NCI-H1694 (cell line): ENCODE data around the gene FBF1.
"Not testable (repeated sequence)": the region's sequence is repeated elsewhere in the genome, so short reads cannot be mapped to it uniquely, and the experiment has no call there.

Source experiments
- DNase-seq: peaks from one replicate; lab custom pipeline; 2025; lab: John Stamatoyannopoulos, UW

FBF1 gene

GRCh38 chr17:75940727-75941441 is at the start of gene FBF1:
TSS of gene FBF1 (minus strand) at chr17:75941042. CDS start at chr17:75938149, 2,893 bp downstream.
- DNase-seq = peak; percentile 88

- no peak for DNase-seq
These were observed 46.2 kb upstream of the FBF1 start for GRCh38 chr17:75987041-75987440.

- no peak for DNase-seq
These were observed 45.1 kb upstream of the FBF1 start for GRCh38 chr17:75985986-75986385.

GRCh38 chr17:75983501-75984181 is 42.8 kb upstream of the FBF1 start:
- no peak for DNase-seq

GRCh38 chr17:75981019-75981615 is 40.3 kb upstream of the FBF1 start:
- no peak for DNase-seq

GRCh38 chr17:75980188-75981018 is 39.6 kb upstream of the FBF1 start:
- no peak for DNase-seq

- no peak for DNase-seq
These were observed 38.9 kb upstream of the FBF1 start for GRCh38 chr17:75979705-75980187.

GRCh38 chr17:75978938-75979704 is 38.3 kb upstream of the FBF1 start, which contains the start of the genes ACOX1 and TEN1:
TSS of gene ACOX1 (minus strand) at chr17:75979166. CDS start at chr17:75979073, 93 bp downstream.
TSS of gene TEN1 (plus strand) at chr17:75979240. CDS start at chr17:75986193, 6,953 bp downstream.
- DNase-seq = peak; percentile 98

- no peak for DNase-seq
These were observed 35.5 kb upstream of the FBF1 start for GRCh38 chr17:75976175-75976848.

- DNase-seq = no peak
These were observed 34.9 kb upstream of the FBF1 start for GRCh38 chr17:75975757-75976174.

- DNase-seq = not testable (repeated sequence)
These were observed 34.3 kb upstream of the FBF1 start for GRCh38 chr17:75975187-75975586.

GRCh38 chr17:75970626-75971025 is 29.8 kb upstream of the FBF1 start:
- no peak for DNase-seq

- DNase-seq = no peak
These were observed 29.2 kb upstream of the FBF1 start for GRCh38 chr17:75970011-75970523.

GRCh38 chr17:75969044-75969443 is 28.2 kb upstream of the FBF1 start:
- not testable (repeated sequence) for DNase-seq

- no peak for DNase-seq
These were observed 24.6 kb upstream of the FBF1 start for GRCh38 chr17:75965468-75965867.

GRCh38 chr17:75959839-75960511 is 19.1 kb upstream of the FBF1 start:
- no peak for DNase-seq

GRCh38 chr17:75959051-75959838 is 18.4 kb upstream of the FBF1 start:
- no peak for DNase-seq

GRCh38 chr17:75950855-75951554 is 10.2 kb upstream of the FBF1 start:
- DNase-seq = no peak
